Ascending aorta (tissue), 2 donors: ENCODE measurements around the gene SCN5A. TPM values are rescaled to one million over a fixed set of nuclear protein-coding genes. Genes with fewer than 3 reads are reported as not detected.

ENCODE experiments used
- DNase-seq, 2 donors: peaks; one replicate each; pipeline ENCODE4 v3.0.0-alpha.2; 2019; ENCODE audit warnings: low spot score in 2 of 2
- H3K27ac ChIP-seq, 2 donors: fragments of 200-600 bp; sonication (generic); one replicate each; pipeline ENCODE4 v1.5.1; 2016 to 2017; ENCODE audit warnings: mild to moderate bottlenecking in 1 of 2
- H3K27me3 ChIP-seq: fragments of 200-600 bp; sonication (generic); one replicate; pipeline ENCODE4 v1.5.1; 2017
- H3K36me3 ChIP-seq, 2 donors: fragments of 200-600 bp; sonication (generic); one replicate each; pipeline ENCODE4 v1.5.1; 2016
- H3K4me1 ChIP-seq, 2 donors: fragments of 200-600 bp; sonication (generic); one replicate each; pipeline ENCODE4 v1.5.1; 2016 to 2017; ENCODE audit warnings: mild to moderate bottlenecking in 1 of 2
- H3K4me3 ChIP-seq, 2 donors: fragments of 200-600 bp; sonication (generic); one replicate each; pipeline ENCODE4 v1.5.1; 2016 to 2017; ENCODE audit warnings: mild to moderate bottlenecking in 1 of 2
- H3K9me3 ChIP-seq, 2 donors: fragments of 200-600 bp; sonication (generic); one replicate each; pipeline ENCODE4 v1.5.1; 2016
- intact Hi-C: fragments of 100-400 bp; cut with DNase I; formaldehyde crosslinking; loops from one replicate; pipeline ENCODE4 v1.15.1; 2023
- total RNA-seq: library from RNA; depleted of rRNA; stranded (reverse); fragments of >200 nt; gene quantifications from one replicate; pipeline ENCODE4 v1.1.0, GENCODE V29; 2016
- TF ChIP-seq, protein P1 (sequence below), 3 experiments: fragments of 200-600 bp in 2 of 3; fragments of 450-650 bp in 1 of 3; sonication (generic) in 2 of 3; IDR thresholded peaks; one replicate each; pipeline ENCODE4 v1.5.1; 2016 to 2019; ENCODE audit warnings: antibody characterized with exemption in 3 of 3, mild to moderate bottlenecking in 1 of 3, moderate library complexity in 1 of 3

Gene SCN5A
- total RNA-seq, 1 donor from 2014 or later, result 2.7 TPM

DNA sequence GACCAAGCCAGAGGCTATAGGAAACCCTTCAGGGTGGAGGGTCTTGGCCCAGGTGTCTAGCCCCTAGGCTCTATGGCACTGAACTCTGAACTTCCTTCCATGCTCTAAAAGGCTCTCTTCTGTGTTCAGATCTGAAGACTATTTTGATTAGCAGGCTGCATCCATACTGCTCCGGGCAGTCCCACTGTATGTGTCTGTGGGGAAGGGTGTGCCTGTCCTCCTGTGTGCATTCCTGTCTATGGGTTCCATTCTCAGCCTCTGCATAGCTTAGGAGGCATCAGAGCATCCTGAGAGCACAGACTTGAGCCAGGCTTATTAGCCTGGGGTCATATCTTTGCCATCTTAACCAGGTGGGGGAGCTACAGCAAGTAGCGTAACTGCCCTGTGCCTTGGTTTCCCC, 115.3 kb downstream of the SCN5A start:
- no peaks in the 10 kb centered on the region for H3K4me1 ChIP-seq
- no peak overlapping the region for H3K27ac ChIP-seq
- H3K4me3 ChIP-seq, result no peak overlapping the region
- DNase-seq, result no peak
- no peaks in the 10 kb centered on the region for H3K27me3 ChIP-seq
- no peaks in the 10 kb centered on the region for H3K9me3 ChIP-seq
- intact Hi-C loops, result no loop called here
- TF ChIP-seq, protein P1, sequence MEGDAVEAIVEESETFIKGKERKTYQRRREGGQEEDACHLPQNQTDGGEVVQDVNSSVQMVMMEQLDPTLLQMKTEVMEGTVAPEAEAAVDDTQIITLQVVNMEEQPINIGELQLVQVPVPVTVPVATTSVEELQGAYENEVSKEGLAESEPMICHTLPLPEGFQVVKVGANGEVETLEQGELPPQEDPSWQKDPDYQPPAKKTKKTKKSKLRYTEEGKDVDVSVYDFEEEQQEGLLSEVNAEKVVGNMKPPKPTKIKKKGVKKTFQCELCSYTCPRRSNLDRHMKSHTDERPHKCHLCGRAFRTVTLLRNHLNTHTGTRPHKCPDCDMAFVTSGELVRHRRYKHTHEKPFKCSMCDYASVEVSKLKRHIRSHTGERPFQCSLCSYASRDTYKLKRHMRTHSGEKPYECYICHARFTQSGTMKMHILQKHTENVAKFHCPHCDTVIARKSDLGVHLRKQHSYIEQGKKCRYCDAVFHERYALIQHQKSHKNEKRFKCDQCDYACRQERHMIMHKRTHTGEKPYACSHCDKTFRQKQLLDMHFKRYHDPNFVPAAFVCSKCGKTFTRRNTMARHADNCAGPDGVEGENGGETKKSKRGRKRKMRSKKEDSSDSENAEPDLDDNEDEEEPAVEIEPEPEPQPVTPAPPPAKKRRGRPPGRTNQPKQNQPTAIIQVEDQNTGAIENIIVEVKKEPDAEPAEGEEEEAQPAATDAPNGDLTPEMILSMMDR (IDR thresholded peaks at IDR 0.05), result no peak
- peaks cover 3 to 7% of the 10 kb centered on the region in 2 donors for H3K36me3 ChIP-seq

DNA sequence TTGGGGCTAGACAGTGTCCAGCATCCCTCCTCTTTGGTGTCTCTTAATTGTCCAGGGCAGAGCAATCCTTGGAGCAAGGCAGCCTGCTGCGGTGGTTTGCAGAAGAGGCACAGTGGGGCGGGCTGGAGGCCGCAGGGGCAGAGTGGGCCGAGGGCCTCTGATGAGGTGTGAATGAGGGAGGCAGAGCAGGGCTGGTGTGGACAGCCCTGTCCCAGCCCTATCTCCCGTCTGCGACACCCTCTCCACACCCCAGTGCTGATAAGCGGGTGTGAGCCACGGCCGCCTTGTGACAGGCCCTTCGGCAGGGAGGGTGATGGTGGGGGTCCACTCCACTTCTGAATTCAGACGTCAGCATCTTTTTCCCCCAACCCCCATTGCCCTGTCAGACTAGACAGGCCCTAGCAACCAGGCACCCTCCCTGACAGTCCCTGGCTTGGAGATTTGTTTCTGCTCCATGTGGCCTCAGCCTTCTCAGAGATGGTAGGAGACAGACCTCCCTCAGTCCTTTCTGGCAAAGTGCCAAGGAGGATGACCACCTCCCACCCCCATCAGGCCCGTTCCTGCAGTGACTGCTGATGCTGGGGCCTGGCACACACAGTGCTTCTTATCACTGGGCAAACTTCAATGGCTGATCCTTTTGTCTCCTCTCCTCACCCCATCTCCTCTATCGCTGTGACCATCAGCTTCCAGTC, 116.1 kb downstream of the SCN5A start:
- TF ChIP-seq, protein P1 (IDR thresholded peaks at IDR 0.05), result no peak
- H3K4me1 ChIP-seq, result no peaks in the 10 kb centered on the region
- H3K36me3 ChIP-seq, result peaks cover 3 to 7% of the 10 kb centered on the region in 2 donors
- H3K27ac ChIP-seq, result no peak overlapping the region
- no peak for DNase-seq
- H3K4me3 ChIP-seq, result no peak overlapping the region
- H3K27me3 ChIP-seq, result no peaks in the 10 kb centered on the region
- no peaks in the 10 kb centered on the region for H3K9me3 ChIP-seq
- intact Hi-C loops, result no loop called here

DNA sequence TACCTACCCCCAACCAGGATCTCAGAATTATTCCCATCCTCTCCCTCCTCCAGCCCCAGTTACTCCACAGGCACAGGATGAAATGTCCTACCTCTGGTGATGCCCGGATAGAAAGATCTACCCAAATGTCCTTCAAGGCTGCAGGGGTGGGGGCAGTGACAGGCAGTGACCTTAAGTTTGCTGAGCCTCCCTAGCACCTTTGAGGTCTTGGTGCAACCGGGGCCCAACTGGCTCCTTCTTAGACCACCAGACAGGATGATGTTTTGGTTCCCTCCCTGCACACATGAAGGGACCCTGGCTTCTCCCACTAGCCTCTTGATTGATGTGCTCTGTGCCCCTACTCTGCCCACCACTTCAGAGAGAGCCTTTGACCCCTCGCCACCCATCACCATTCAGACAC, 117.0 kb downstream of the SCN5A start:
- H3K4me1 ChIP-seq, result no peaks in the 10 kb centered on the region
- no peaks in the 10 kb centered on the region for H3K9me3 ChIP-seq
- H3K27ac ChIP-seq, result no peak overlapping the region
- intact Hi-C loops, result no loop called here
- no peaks in the 10 kb centered on the region for H3K27me3 ChIP-seq
- peaks cover 3 to 10% of the 10 kb centered on the region in 2 donors for H3K36me3 ChIP-seq
- H3K4me3 ChIP-seq, result no peak overlapping the region
- TF ChIP-seq, protein P1 (IDR thresholded peaks at IDR 0.05), result no peak
- no peak for DNase-seq

DNA sequence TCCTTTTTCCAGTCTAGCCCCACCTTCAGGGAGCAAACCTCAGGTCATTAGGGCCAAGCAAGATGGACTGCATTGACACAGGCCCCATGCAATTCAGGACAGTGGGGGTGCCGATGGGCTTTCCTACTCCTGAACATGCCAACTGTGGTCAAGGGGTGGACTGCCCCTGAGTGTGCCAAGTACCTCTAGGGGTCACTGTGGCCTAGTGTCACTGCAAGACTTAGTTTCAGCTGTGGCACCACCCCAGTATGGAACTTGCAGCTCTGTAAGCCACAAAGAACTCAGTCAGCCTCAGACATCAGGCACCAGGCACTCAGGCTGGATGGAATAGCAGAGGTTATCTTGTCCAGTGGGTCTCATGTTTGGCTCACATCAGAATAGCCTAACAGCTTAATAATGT, 121.0 kb downstream of the SCN5A start:
- H3K36me3 ChIP-seq, result peaks cover 24 to 39% of the 10 kb centered on the region in 2 donors
- TF ChIP-seq, protein P1 (IDR thresholded peaks at IDR 0.05), result no peak
- H3K4me1 ChIP-seq, result no peaks in the 10 kb centered on the region
- H3K4me3 ChIP-seq, result no peak overlapping the region
- no peaks in the 10 kb centered on the region for H3K9me3 ChIP-seq
- no peak for DNase-seq
- intact Hi-C loops, result no loop called here
- no peaks in the 10 kb centered on the region for H3K27me3 ChIP-seq
- no peak overlapping the region for H3K27ac ChIP-seq

DNA sequence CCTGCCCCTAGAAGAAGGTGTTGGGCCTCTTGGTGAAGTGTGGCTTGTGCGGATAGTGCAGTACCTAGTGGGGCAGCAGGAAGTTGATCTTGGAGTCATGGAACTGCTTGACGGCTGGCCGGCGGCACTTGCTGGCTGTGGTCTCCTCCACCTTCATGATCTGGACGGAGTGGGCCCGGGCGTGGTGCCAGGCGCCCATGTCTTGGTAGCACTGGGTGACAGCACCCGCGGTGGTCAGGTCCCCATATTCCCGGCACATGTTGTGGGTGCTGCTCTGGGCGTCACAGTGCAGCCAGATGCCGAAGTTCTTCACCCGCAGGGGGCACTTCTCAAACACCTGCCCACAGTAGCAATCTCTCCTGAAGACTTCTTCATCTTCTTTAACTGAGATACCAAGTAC, 122.7 kb downstream of the SCN5A start:
- TF ChIP-seq, protein P1 (IDR thresholded peaks at IDR 0.05), result no peak
- intact Hi-C loops, result no loop called here
- no peaks in the 10 kb centered on the region for H3K27me3 ChIP-seq
- DNase-seq, result no peak
- no peaks in the 10 kb centered on the region for H3K9me3 ChIP-seq
- no peaks in the 10 kb centered on the region for H3K4me1 ChIP-seq
- peaks cover 24 to 54% of the 10 kb centered on the region in 2 donors for H3K36me3 ChIP-seq
- no peak overlapping the region for H3K27ac ChIP-seq
- no peak overlapping the region for H3K4me3 ChIP-seq
